ENCODE results near the gene EVA1C.
"Not testable (repeated sequence)": the region's sequence is repeated elsewhere in the genome, so short reads cannot be mapped to it uniquely, and the experiment has no call there.

DNA sequence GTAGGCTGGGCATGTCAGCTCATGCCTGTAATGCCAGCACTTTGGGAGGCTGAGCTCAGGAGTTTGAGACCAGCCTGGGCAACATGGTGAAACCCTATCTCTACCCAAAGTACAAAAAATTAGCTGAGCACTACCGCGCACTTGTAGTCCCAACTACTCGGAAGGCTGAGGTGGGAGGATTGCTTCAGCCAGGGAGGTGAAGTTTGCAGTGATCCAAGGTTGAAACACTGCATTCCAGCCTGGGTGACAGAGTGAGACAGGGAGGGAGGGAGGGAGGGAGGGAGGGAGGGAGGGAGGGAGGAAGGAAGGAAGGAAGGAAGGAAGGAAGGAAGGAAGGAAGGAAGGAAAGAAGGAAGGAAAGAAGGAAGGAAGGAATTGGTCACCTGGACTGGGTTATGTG is 119.1 kb downstream of the EVA1C start:
- TF ChIP-seq POLR2A, CTCF (IDR thresholded peaks at IDR 0.05): not testable (repeated sequence)
